Stomach (tissue), 4 donors: ENCODE results near the gene RNF115.

Experiments used
- POLR2A ChIP-seq, 4 donors: fragments of 450-650 bp; IDR thresholded peaks; one replicate each; pipeline ENCODE4 v1.6.1; 2016; ENCODE audit warnings: antibody characterized with exemption in 4 of 4, control low read depth in 2 of 4, mild to moderate bottlenecking in 1 of 4, moderate library complexity in 1 of 4
- TF ChIP-seq, protein P1 (sequence below), 7 experiments: fragments of 450-650 bp in 4 of 7; fragments of 200-600 bp in 3 of 7; sonication (generic) in 3 of 7; IDR thresholded peaks; one replicate each; pipeline ENCODE4 v1.5.1; 2016 to 2019; ENCODE audit warnings: antibody characterized with exemption in 7 of 7, control low read depth in 2 of 7, mild to moderate bottlenecking in 1 of 7

DNA sequence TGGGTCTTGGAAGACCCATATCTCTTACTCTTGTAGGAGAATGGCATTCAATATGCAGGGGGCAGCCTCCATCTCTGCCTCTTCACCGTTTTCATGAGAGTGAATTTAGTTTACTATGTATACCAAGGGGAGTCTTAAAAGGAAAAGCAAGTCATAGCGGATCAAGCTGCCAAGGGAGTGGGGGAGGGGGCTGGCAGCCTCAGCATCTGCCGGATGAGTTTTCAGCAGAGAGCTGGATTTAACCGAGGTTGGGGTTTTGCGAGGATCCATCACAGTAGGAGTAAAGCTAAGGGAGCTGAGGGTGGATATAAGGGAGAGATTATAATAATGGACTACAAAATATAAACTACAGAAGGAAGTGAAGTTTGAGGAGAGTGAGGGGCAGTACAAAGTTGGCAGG lies 94.7 kb downstream of the RNF115 start:
- TF ChIP-seq, protein P1, sequence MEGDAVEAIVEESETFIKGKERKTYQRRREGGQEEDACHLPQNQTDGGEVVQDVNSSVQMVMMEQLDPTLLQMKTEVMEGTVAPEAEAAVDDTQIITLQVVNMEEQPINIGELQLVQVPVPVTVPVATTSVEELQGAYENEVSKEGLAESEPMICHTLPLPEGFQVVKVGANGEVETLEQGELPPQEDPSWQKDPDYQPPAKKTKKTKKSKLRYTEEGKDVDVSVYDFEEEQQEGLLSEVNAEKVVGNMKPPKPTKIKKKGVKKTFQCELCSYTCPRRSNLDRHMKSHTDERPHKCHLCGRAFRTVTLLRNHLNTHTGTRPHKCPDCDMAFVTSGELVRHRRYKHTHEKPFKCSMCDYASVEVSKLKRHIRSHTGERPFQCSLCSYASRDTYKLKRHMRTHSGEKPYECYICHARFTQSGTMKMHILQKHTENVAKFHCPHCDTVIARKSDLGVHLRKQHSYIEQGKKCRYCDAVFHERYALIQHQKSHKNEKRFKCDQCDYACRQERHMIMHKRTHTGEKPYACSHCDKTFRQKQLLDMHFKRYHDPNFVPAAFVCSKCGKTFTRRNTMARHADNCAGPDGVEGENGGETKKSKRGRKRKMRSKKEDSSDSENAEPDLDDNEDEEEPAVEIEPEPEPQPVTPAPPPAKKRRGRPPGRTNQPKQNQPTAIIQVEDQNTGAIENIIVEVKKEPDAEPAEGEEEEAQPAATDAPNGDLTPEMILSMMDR (IDR thresholded peaks at IDR 0.05), result no peak
- no peak for TF ChIP-seq POLR2A (IDR thresholded peaks at IDR 0.05)
